Vagina (tissue), 2 donors: ENCODE results near the gene SPTBN1. TPM values are rescaled to one million over a fixed set of nuclear protein-coding genes. Genes with fewer than 3 reads are reported as not detected.

Experiments
- DNase-seq, 2 donors: peaks; one replicate each; pipeline ENCODE4 v3.0.0-alpha.2; 2017; ENCODE audit errors: extremely low spot score in 2 of 2
- H3K27ac ChIP-seq: fragments of 200-600 bp; sonication (generic); one replicate; pipeline ENCODE4 v1.5.1; 2019
- H3K27me3 ChIP-seq: fragments of 200-600 bp; sonication (generic); one replicate; pipeline ENCODE4 v1.5.1; 2019
- H3K36me3 ChIP-seq, 2 donors: fragments of 200-600 bp; sonication (generic); one replicate each; pipeline ENCODE4 v1.5.1; 2017 to 2019
- H3K4me1 ChIP-seq: fragments of 200-600 bp; sonication (generic); one replicate; pipeline ENCODE4 v1.5.1; 2019
- H3K4me3 ChIP-seq, 2 donors: fragments of 200-600 bp; sonication (generic); 1 replicate in 1 of 2; 2 replicates in 1 of 2; pipeline ENCODE4 v1.5.1; 2016 to 2019
- H3K9me3 ChIP-seq: fragments of 200-600 bp; sonication (generic); one replicate; pipeline ENCODE4 v1.5.1; 2019
- CTCF ChIP-seq, 3 experiments: fragments of 450-650 bp in 2 of 3; fragments of 200-600 bp in 1 of 3; sonication (generic) in 1 of 3; IDR thresholded peaks; one replicate each; pipeline ENCODE4 v1.5.1; 2017 to 2019; ENCODE audit warnings: antibody characterized with exemption in 3 of 3, mild to moderate bottlenecking in 2 of 3, moderate library complexity in 2 of 3
- POLR2A ChIP-seq, 2 donors: fragments of 450-650 bp; IDR thresholded peaks; one replicate each; pipeline ENCODE4 v1.6.1; 2017; ENCODE audit warnings: antibody characterized with exemption in 2 of 2, mild to moderate bottlenecking in 2 of 2, moderate library complexity in 2 of 2
- POLR2AphosphoS5 ChIP-seq, 2 donors: sonication (generic); formaldehyde crosslinking; IDR thresholded peaks; one replicate each; pipeline ENCODE4 v1.9.0; 2017; ENCODE audit warnings: antibody characterized with exemption in 2 of 2, mild to moderate bottlenecking in 2 of 2, low read depth in 1 of 2; ENCODE audit not compliant: insufficient read depth in 1 of 2
- intact Hi-C: fragments of 100-400 bp; cut with DNase I; formaldehyde crosslinking; loops from one replicate; pipeline ENCODE4 v1.15.1; 2023
- total RNA-seq: library from RNA; depleted of rRNA; stranded (reverse); fragments of >200 nt; gene quantifications from one replicate; pipeline ENCODE4 v1.2.3, GENCODE V29; 2016

Gene SPTBN1
- total RNA-seq, 1 donor from 2014 or later, result 278 TPM

DNA sequence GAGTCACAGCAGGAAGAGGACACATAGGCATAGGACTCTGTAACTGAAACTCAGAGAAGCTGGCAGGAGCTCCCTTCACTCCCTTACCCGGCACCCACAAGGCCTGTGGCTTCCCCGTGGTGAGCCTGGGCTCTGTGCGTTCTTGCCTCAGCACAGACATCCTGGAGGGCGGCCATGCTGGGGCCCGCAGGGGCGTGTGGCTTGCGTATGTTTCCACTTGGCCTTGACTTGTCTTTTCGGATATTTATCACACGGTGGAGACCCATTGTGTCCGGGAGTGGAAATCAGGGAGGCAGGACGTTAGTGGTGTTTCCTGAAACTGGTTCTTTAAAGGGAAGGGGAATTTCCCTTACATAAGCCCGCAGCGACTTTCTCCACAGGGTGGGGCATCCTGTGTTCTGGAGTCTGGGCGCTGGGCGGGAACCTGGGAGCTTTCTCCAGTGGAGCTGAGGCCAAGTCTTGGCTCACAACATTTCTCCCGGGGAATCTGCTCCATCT, 217.4 kb downstream of the SPTBN1 start:
- Histone ChIP-seq H3K27ac (peak overlapping the region; percentile 88), H3K4me3 (peak overlapping the region; percentile 9), H3K36me3 (peaks cover 0 to 4% of the 10 kb centered on the region in 2 donors), H3K27me3 (no peaks in the 10 kb centered on the region), H3K9me3 (no peaks in the 10 kb centered on the region), H3K4me1 (peaks cover 48% of the 10 kb centered on the region)
- peak in 1 of 2 donors; percentile 96 for DNase-seq
- TF ChIP-seq POLR2AphosphoS5 (IDR thresholded peaks at IDR 0.05; ENCODE audit: insufficient read depth in 1 of 2, low read depth in 1 of 2) (peak; percentile 62 to 91), CTCF (IDR thresholded peaks at IDR 0.05) (no peak), POLR2A (IDR thresholded peaks at IDR 0.05) (no peak)
- intact Hi-C loops, result no loop called here

DNA sequence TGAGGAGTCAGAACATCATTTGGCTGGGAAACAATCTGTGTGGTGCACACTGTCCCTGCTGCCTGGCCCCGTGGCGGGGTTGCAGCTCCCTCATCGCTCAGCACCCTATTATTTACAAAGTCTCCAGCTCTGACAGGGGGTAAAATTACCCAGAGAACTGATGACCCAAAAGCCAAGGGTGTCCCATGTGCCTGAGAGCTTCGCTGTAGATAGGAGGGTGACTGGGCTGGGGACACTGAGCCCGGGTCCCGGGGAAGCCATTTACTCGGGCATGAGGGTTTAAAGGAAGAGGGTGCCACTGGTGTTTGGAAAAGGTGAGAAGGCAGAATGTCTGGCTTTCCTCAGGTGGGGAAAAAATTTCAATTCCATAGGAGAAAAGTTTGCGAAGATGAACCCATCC, 219.2 kb downstream of the SPTBN1 start:
- Histone ChIP-seq H3K4me3 (no peak overlapping the region), H3K9me3 (no peaks in the 10 kb centered on the region), H3K27me3 (no peaks in the 10 kb centered on the region), H3K36me3 (no peaks in the 10 kb centered on the region), H3K27ac (no peak overlapping the region), H3K4me1 (peaks cover 31% of the 10 kb centered on the region)
- TF ChIP-seq POLR2A (IDR thresholded peaks at IDR 0.05), result no peak
- TF ChIP-seq POLR2AphosphoS5 (IDR thresholded peaks at IDR 0.05; ENCODE audit: insufficient read depth in 1 of 2, low read depth in 1 of 2), result no peak
- TF ChIP-seq CTCF (IDR thresholded peaks at IDR 0.05), result no peak
- no peak for DNase-seq
- intact Hi-C loops, result no loop called here

DNA sequence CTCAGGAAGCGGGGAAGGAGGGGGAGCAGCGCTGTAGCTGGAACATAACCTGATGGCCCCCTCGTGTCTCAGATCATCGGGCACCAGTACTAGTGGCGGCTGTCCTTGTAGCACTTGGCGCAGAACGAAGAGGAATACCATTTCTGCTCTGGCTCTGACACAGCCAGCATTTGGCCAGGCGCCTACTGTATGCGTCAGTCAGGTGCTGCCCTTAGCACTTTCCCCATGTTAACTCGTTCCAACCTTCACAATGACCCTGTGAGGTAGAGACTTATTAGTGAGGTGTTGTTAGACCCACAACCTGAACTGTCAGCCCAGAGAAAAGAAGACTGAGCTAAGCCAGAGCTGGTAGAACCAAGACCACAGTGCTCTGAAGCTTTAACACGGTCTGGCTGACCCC, 219.6 kb downstream of the SPTBN1 start:
- no peak overlapping the region for H3K27ac ChIP-seq
- intact Hi-C loops, result no loop called here
- H3K27me3 ChIP-seq, result no peaks in the 10 kb centered on the region
- TF ChIP-seq CTCF (IDR thresholded peaks at IDR 0.05), result no peak
- H3K9me3 ChIP-seq, result no peaks in the 10 kb centered on the region
- H3K4me3 ChIP-seq, result no peak overlapping the region
- no peak for DNase-seq
- no peaks in the 10 kb centered on the region for H3K36me3 ChIP-seq
- H3K4me1 ChIP-seq, result peaks cover 29% of the 10 kb centered on the region

DNA sequence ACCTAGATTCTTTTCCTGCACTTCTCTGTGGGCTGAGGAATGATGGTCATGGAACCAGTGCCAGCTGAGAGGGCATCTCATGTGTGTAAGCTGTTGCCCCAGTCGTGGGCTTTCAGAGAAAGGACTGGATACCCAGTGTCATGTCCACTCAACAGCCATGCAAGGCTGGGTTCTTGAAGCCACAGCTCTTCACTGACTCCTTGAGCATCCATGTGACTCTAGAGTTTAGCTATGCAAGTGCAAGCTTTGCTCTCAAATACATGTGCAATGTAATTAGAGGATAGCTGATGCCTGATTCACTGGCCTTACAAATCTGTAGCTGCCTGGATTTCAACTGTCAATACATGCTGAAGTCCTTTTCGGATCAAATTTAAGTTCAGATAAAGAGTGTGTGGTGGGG, 220.5 kb downstream of the SPTBN1 start:
- no peak overlapping the region for H3K4me3 ChIP-seq
- H3K4me1 ChIP-seq, result peaks cover 29% of the 10 kb centered on the region
- H3K36me3 ChIP-seq, result no peaks in the 10 kb centered on the region
- H3K27ac ChIP-seq, result no peak overlapping the region
- TF ChIP-seq POLR2AphosphoS5 (IDR thresholded peaks at IDR 0.05; ENCODE audit: insufficient read depth in 1 of 2, low read depth in 1 of 2) (no peak), POLR2A (IDR thresholded peaks at IDR 0.05) (no peak), CTCF (IDR thresholded peaks at IDR 0.05) (no peak)
- no peaks in the 10 kb centered on the region for H3K27me3 ChIP-seq
- DNase-seq, result no peak
- H3K9me3 ChIP-seq, result no peaks in the 10 kb centered on the region
- intact Hi-C loops, result no loop called here

DNA sequence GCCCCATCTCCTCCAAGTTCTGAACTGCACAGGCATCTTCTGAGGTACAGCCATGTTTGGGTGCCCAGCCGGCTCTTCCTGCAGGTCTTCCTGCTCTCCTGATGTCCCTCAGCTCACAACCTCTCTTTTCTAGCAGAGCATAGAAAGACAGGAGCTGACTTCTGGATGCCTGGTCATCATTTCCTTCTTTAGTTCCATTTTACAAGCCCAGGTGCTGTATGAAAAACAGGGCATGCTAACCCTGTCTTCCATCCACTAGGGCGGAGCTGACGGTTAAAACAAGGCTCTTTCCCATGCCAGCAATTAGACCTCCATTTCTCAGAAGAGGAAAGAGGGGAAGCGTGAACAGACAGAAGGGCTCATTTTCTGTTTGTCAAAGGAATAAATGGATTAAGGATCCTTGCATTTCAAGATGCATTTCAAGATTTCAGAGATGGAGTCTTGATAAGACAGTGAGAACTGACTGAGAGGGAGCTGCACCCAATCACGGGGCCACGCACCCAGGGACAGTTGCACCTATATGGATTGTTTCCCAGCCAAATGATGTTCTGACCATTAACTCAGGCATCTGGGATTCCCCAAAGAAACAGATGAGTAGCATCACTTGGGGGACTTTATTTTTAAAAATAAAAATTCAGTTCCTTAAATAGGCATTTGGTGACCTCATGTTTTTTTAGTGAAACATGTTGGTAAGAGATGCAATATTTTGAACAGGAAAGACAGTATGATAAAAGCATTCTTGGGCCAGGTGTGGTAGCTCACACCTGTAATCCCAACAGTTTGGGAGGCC, 221.5 kb downstream of the SPTBN1 start:
- H3K9me3 ChIP-seq, result no peaks in the 10 kb centered on the region
- H3K27me3 ChIP-seq, result no peaks in the 10 kb centered on the region
- intact Hi-C loops, result no loop called here
- H3K4me1 ChIP-seq, result peaks cover 20% of the 10 kb centered on the region
- no peaks in the 10 kb centered on the region for H3K36me3 ChIP-seq
- no peak overlapping the region for H3K4me3 ChIP-seq
- DNase-seq, result no peak
- no peak overlapping the region for H3K27ac ChIP-seq
- no peak for TF ChIP-seq POLR2AphosphoS5 (IDR thresholded peaks at IDR 0.05; ENCODE audit: insufficient read depth in 1 of 2, low read depth in 1 of 2)
- TF ChIP-seq CTCF (IDR thresholded peaks at IDR 0.05), result no peak
- TF ChIP-seq POLR2A (IDR thresholded peaks at IDR 0.05), result no peak
